IMR-90 (cell line): Measurements from ENCODE around the gene ASS1. TPM values are rescaled to one million over a fixed set of nuclear protein-coding genes. Genes with fewer than 3 reads are reported as not detected.

Experiments
- ATAC-seq: fragments of 200-7000 bp; cut with Tn5 transposase; 2 replicates; pipeline ENCODE4 v1.9.1; 2020; ENCODE audit warnings: low read depth, mild to moderate bottlenecking, moderate library complexity
- BruUV-seq: library from RNA; stranded (reverse); fragments of 400-500 nt; replicated peaks from 2 replicates; lab custom pipeline; 2021; lab: Mats Ljungman, UMichigan
- CTCF ChIA-PET: fragments of 300-600 bp; formaldehyde crosslinking; extraction: SDS; loops from one replicate; lab custom pipeline; 2021; ENCODE audit warnings: antibody characterized with exemption; lab: Yijun Ruan, JAX
- POLR2A ChIA-PET: fragments of 300-600 bp; sonication (Branson Sonifier 250); formaldehyde crosslinking; loops from one replicate; lab custom pipeline; 2022; ENCODE audit warnings: antibody characterized with exemption; ENCODE audit not compliant: unreplicated experiment; lab: Charles Lee
- DNase-seq: peaks from one replicate; pipeline ENCODE4 v3.0.0; 2013
- H2AFZ ChIP-seq: replicated peaks from 2 replicates; pipeline ENCODE3; 2013; ENCODE audit warnings: low read length, mild to moderate bottlenecking; ENCODE audit not compliant: poor library complexity
- H2AK5ac ChIP-seq: 2 replicates; pipeline ENCODE4 v1.6.1; 2013; ENCODE audit warnings: low read depth, low read length, inconsistent platforms
- H2AK9ac ChIP-seq: replicated peaks from 2 replicates; pipeline ENCODE3; 2013; ENCODE audit warnings: mild to moderate bottlenecking, low read depth, low read length, moderate library complexity; ENCODE audit not compliant: poor library complexity
- H2BK120ac ChIP-seq: 2 replicates; pipeline ENCODE4 v1.6.1; 2013; ENCODE audit warnings: low read depth, low read length, inconsistent platforms
- H2BK15ac ChIP-seq: 3 replicates; pipeline ENCODE4 v1.6.1; 2013; ENCODE audit warnings: low read depth, low read length, inconsistent platforms
- H2BK20ac ChIP-seq: 2 replicates; pipeline ENCODE4 v1.6.1; 2013; ENCODE audit warnings: low read depth, mild to moderate bottlenecking, inconsistent platforms, low read length, moderate library complexity
- H2BK5ac ChIP-seq: 2 replicates; pipeline ENCODE4 v1.6.1; 2013; ENCODE audit warnings: mild to moderate bottlenecking, low read depth, low read length, inconsistent platforms; ENCODE audit not compliant: poor library complexity, severe bottlenecking
- H3K14ac ChIP-seq: replicated peaks from 2 replicates; pipeline ENCODE4 v1.6.1; 2013; ENCODE audit warnings: low read depth, low read length, inconsistent platforms
- H3K18ac ChIP-seq: 2 replicates; pipeline ENCODE4 v1.6.1; 2013; ENCODE audit warnings: low read depth, low read length, control low read depth
- H3K23ac ChIP-seq: 2 replicates; pipeline ENCODE4 v1.6.1; 2013; ENCODE audit warnings: low read depth, low read length, inconsistent platforms
- H3K27ac ChIP-seq: 2 replicates; pipeline ENCODE4 v1.5.1; 2013; ENCODE audit warnings: mild to moderate bottlenecking, control low read depth, low read length; ENCODE audit not compliant: insufficient read depth
- H3K27me3 ChIP-seq: 2 replicates; pipeline ENCODE4 v1.6.1; 2013; ENCODE audit warnings: low read length; ENCODE audit not compliant: control insufficient read depth, insufficient read depth
- H3K36me3 ChIP-seq: 2 replicates; pipeline ENCODE4 v1.6.1; 2013; ENCODE audit warnings: low read length, mixed read lengths; ENCODE audit not compliant: control insufficient read depth, insufficient read depth
- H3K4ac ChIP-seq: 2 replicates; pipeline ENCODE4 v1.6.1; 2013; ENCODE audit warnings: low read depth, low read length, inconsistent platforms
- H3K4me1 ChIP-seq: 2 replicates; pipeline ENCODE4 v1.6.1; 2013; ENCODE audit warnings: low read length, mixed read lengths; ENCODE audit not compliant: control insufficient read depth, insufficient read depth
- H3K4me2 ChIP-seq: 2 replicates; pipeline ENCODE4 v1.6.1; 2013; ENCODE audit warnings: low read depth, mild to moderate bottlenecking, control low read depth, low read length, moderate library complexity
- H3K4me3 ChIP-seq: 2 replicates; pipeline ENCODE4 v1.5.1; 2013; ENCODE audit warnings: low read depth, mild to moderate bottlenecking, control low read depth, low read length, moderate library complexity; ENCODE audit not compliant: insufficient read depth
- H3K56ac ChIP-seq: 2 replicates; pipeline ENCODE4 v1.6.1; 2013; ENCODE audit warnings: low read length, inconsistent platforms; ENCODE audit not compliant: insufficient read depth; ENCODE audit errors: extremely low read depth
- H3K79me1 ChIP-seq, 2 experiments: 2 replicates each; pipeline ENCODE4 v1.6.1; 2013; ENCODE audit warnings: low read length in 2 of 2, inconsistent platforms in 1 of 2, low read depth in 1 of 2
- H3K9ac ChIP-seq: 2 replicates; pipeline ENCODE4 v1.6.1; 2013; ENCODE audit warnings: low read depth, low read length, control low read depth
- H3K9me1 ChIP-seq: 2 replicates; pipeline ENCODE4 v1.6.1; 2013; ENCODE audit warnings: low read length, inconsistent platforms; ENCODE audit not compliant: insufficient read depth
- H3K9me3 ChIP-seq: 2 replicates; pipeline ENCODE4 v1.6.1; 2013; ENCODE audit warnings: low read length; ENCODE audit not compliant: control insufficient read depth, insufficient read depth
- H4K20me1 ChIP-seq: 2 replicates; pipeline ENCODE4 v1.6.1; 2013; ENCODE audit warnings: low read length, inconsistent platforms; ENCODE audit not compliant: insufficient read depth
- H4K5ac ChIP-seq: 2 replicates; pipeline ENCODE4 v1.6.1; 2013; ENCODE audit warnings: mild to moderate bottlenecking, low read depth, low read length, control low read depth
- H4K8ac ChIP-seq, 2 experiments: 2 replicates each; pipeline ENCODE4 v1.6.1; 2013; ENCODE audit warnings: low read depth in 2 of 2, low read length in 2 of 2, control low read depth in 1 of 2, inconsistent platforms in 1 of 2
- H4K91ac ChIP-seq: 2 replicates; pipeline ENCODE4 v1.6.1; 2013; ENCODE audit warnings: low read depth, low read length, inconsistent platforms; ENCODE audit not compliant: insufficient read depth
- BHLHE40 ChIP-seq: fragments of 150-350 bp; IDR thresholded peaks from 2 replicates; pipeline ENCODE4 v1.6.1; 2016; ENCODE audit warnings: mild to moderate bottlenecking, low read depth, low read length
- CEBPB ChIP-seq: IDR thresholded peaks from 2 replicates; pipeline ENCODE4 v1.6.1; 2012; ENCODE audit warnings: low read depth, low read length, improper control_type of control experiment
- MAZ ChIP-seq: IDR thresholded peaks from 2 replicates; pipeline ENCODE4 v1.6.1; 2012; ENCODE audit warnings: low read depth, mild to moderate bottlenecking, low read length, improper control_type of control experiment, moderate library complexity, borderline replicate concordance
- MXI1 ChIP-seq: IDR thresholded peaks from 2 replicates; pipeline ENCODE4 v1.6.1; 2012; ENCODE audit warnings: low read depth, mild to moderate bottlenecking, low read length, moderate library complexity, borderline replicate concordance
- POLR2A ChIP-seq: IDR thresholded peaks from 2 replicates; pipeline ENCODE4 v1.6.1; 2012; ENCODE audit warnings: mild to moderate bottlenecking, low read depth, low read length
- RFX5 ChIP-seq: IDR thresholded peaks from 2 replicates; pipeline ENCODE4 v1.8.0; 2012; ENCODE audit warnings: low read depth, mild to moderate bottlenecking, low read length, moderate library complexity
- USF2 ChIP-seq: fragments of 150-350 bp; IDR thresholded peaks from 2 replicates; pipeline ENCODE4 v1.6.1; 2017; ENCODE audit warnings: mild to moderate bottlenecking, antibody characterized with exemption, low read length, low read depth
- WGBS, 2 experiments: methylation state at CpG; one replicate each; pipeline versions ENCODE4 v1.1.5 to v1.1.7; 2013; ENCODE audit warnings: missing lambda C conversion rate in 2 of 2; ENCODE audit not compliant: insufficient read length in 1 of 2; ENCODE audit errors: extremely low coverage in 2 of 2; 5-methylcytosine and 5-hydroxymethylcytosine counted together
- dilution Hi-C: fragments of 300-500 bp; cut with HindIII; formaldehyde crosslinking; loops from one replicate; pipeline ENCODE4 v1.14.3; 2018; ENCODE audit warnings: low sequenced_read_pairs; ENCODE audit not compliant: unreplicated experiment
- in situ Hi-C: fragments of 300-500 bp; cut with MboI; formaldehyde crosslinking; loops from 3 replicates; pipeline ENCODE4 v1.14.3; 2019; ENCODE audit warnings: low sequenced_read_pairs, inconsistent platforms, mixed read lengths
- intact Hi-C: fragments of 100-400 bp; cut with micrococcal nuclease; formaldehyde crosslinking; loops from 2 replicates; pipeline ENCODE4 v1.10.0; 2022
- polyA plus RNA-seq, 3 experiments: library from polyadenylated mRNA; depleted of rRNA; stranded (reverse); fragments of >200 nt; gene quantifications; 2 replicates each; pipeline ENCODE4 v1.2.3, GENCODE V29; 2012; ENCODE audit warnings: low replicate concordance in 1 of 3
- total RNA-seq: library from RNA; depleted of rRNA; stranded (reverse); fragments of >200 nt; gene quantifications from 2 replicates; pipeline ENCODE4 v1.2.3, GENCODE V29; 2012
- TF ChIP-seq, protein P1 (sequence below): conservative IDR thresholded peaks from 2 replicates; pipeline ENCODE4 v1.5.1; 2012; ENCODE audit warnings: mild to moderate bottlenecking, low read depth, low read length, improper control_type of control experiment

ASS1 gene
- total and polyA plus RNA-seq, 2 of the 4 experiments (the other 2 are of a cell fraction), result 39.6 to 41.9 TPM

DNA sequence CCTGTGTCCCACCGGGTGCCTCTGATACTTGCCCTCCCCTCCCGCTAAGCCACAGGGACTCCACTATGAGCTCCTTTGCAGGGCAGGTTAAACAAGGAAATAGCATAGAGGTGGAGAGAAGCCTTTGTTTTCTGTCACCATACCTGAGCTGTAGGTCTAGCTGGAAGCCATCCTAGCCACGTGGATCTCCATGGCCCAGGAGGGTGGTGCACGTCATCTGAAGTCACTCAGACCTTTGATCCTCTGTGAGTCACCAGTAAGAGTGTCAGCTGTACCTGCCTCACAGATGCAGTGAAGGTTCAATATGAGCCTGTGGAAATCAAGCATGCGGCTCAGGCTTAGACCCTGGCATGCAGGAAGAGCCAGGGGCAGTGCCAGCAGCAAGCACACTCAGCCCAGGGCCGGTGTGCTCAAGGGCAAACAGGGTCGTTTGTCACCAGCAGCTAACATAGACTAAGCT, 55.1 kb downstream of the ASS1 start:
- TF ChIP-seq, protein P1, sequence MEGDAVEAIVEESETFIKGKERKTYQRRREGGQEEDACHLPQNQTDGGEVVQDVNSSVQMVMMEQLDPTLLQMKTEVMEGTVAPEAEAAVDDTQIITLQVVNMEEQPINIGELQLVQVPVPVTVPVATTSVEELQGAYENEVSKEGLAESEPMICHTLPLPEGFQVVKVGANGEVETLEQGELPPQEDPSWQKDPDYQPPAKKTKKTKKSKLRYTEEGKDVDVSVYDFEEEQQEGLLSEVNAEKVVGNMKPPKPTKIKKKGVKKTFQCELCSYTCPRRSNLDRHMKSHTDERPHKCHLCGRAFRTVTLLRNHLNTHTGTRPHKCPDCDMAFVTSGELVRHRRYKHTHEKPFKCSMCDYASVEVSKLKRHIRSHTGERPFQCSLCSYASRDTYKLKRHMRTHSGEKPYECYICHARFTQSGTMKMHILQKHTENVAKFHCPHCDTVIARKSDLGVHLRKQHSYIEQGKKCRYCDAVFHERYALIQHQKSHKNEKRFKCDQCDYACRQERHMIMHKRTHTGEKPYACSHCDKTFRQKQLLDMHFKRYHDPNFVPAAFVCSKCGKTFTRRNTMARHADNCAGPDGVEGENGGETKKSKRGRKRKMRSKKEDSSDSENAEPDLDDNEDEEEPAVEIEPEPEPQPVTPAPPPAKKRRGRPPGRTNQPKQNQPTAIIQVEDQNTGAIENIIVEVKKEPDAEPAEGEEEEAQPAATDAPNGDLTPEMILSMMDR, result no peak
- no peak for TF ChIP-seq RFX5
- TF ChIP-seq USF2, result no peak
- TF ChIP-seq CEBPB, result no peak
- no peak for TF ChIP-seq BHLHE40
- TF ChIP-seq MXI1, result no peak
- no peak for TF ChIP-seq MAZ
- TF ChIP-seq POLR2A, result no peak
- CTCF ChIA-PET, result no interaction called here
- H3K4me3 ChIP-seq, result no peak overlapping the region
- H3K27me3 ChIP-seq, result peaks cover 4% of the 10 kb centered on the region
- ATAC-seq (no peak), DNase-seq (no peak)
- WGBS, 2 experiments, result 67% methylated on average over 3 of the region's 7 CpGs; no CpG with 5 or more reads in 1 of the 2 experiments
- no TSS peak for BruUV-seq
- 0 out of 2 replicates have a peak, but pooled peaks cover 5% of the 10 kb centered on the region for H4K20me1 ChIP-seq
- H2AK5ac ChIP-seq, result no peak overlapping the region
- H3K9me3 ChIP-seq, result peaks cover 6% of the 10 kb centered on the region
- POLR2A ChIA-PET, result no interaction called here
- H2AFZ ChIP-seq, result no peak overlapping the region
- no peaks in the 10 kb centered on the region for H3K79me1 ChIP-seq
- no peak overlapping the region for H3K23ac ChIP-seq
- H2BK120ac ChIP-seq, result no peak overlapping the region
- H3K27ac ChIP-seq, result no peak overlapping the region
- no peak overlapping the region for H4K8ac ChIP-seq
- H2BK15ac ChIP-seq, result no peak overlapping the region
- peaks cover 6% of the 10 kb centered on the region; the same call in 1 of the 2 replicates for H3K36me3 ChIP-seq
- no peak overlapping the region for H3K14ac ChIP-seq
- no peak overlapping the region for H2BK5ac ChIP-seq
- no peak overlapping the region for H4K91ac ChIP-seq
- H3K18ac ChIP-seq, result no peak overlapping the region
- intact Hi-C loops (no loop called here), in situ Hi-C loops (no loop called here), dilution Hi-C loops (no loop called here)
- H3K56ac ChIP-seq, result no peak overlapping the region
- H2AK9ac ChIP-seq, result no peak overlapping the region
- H3K9ac ChIP-seq, result no peak overlapping the region
- H3K4ac ChIP-seq, result no peak overlapping the region
- H3K4me1 ChIP-seq, result no peaks in the 10 kb centered on the region
- H4K5ac ChIP-seq, result no peak overlapping the region
- H3K9me1 ChIP-seq, result 0 out of 2 replicates have a peak, but pooled peaks cover 6% of the 10 kb centered on the region
- H3K4me2 ChIP-seq, result no peak overlapping the region
- H2BK20ac ChIP-seq, result no peak overlapping the region
